HepG2 (cell line): ENCODE data around the gene INSR. TPM values are rescaled to one million over a fixed set of nuclear protein-coding genes. Genes with fewer than 3 reads are reported as not detected.
A peak's percentile ranks its signal among the peaks of the same experiment; 100 is the strongest.

Experiments
- GABPA ChIP-seq, 2 experiments: IDR thresholded peaks; 2 replicates each; pipeline ENCODE4 v1.6.1; 2011 to 2016; ENCODE audit warnings: low read depth in 2 of 2, low read length in 1 of 2, missing biosample characterization in 1 of 2, missing genetic modification characterization in 1 of 2
- HDAC1 ChIP-seq: sonication (generic); formaldehyde crosslinking; IDR thresholded peaks from 2 replicates; pipeline ENCODE4 v1.5.1; 2020; ENCODE audit warnings: mild to moderate bottlenecking, missing genetic modification reagents
- HNRNPL ChIP-seq: fragments of 200-400 bp; formaldehyde crosslinking; IDR thresholded peaks from 2 replicates; pipeline ENCODE4 v1.6.1; 2017; ENCODE audit warnings: mild to moderate bottlenecking, low read depth, low read length
- HOXA3 ChIP-seq: sonication (generic); formaldehyde crosslinking; IDR thresholded peaks from 2 replicates; pipeline ENCODE4 v1.5.0; 2020; ENCODE audit warnings: missing genetic modification reagents
- HOXD1 ChIP-seq: sonication (generic); formaldehyde crosslinking; IDR thresholded peaks from 2 replicates; pipeline ENCODE4 v1.5.0; 2020; ENCODE audit warnings: missing genetic modification reagents
- KDM3A ChIP-seq: IDR thresholded peaks from 2 replicates; pipeline ENCODE4 v1.6.1; 2018; ENCODE audit warnings: low read depth, missing compliant biosample characterization
- MAFF ChIP-seq: IDR thresholded peaks from 2 replicates; pipeline ENCODE4 v1.6.1; 2011; ENCODE audit warnings: low read depth, low read length, improper control_type of control experiment
- MED13 ChIP-seq: sonication (generic); formaldehyde crosslinking; IDR thresholded peaks from 2 replicates; pipeline ENCODE4 v1.5.0; 2020; ENCODE audit warnings: missing genetic modification reagents
- NCOA2 ChIP-seq: sonication (generic); formaldehyde crosslinking; IDR thresholded peaks from 2 replicates; pipeline ENCODE4 v1.8.0; 2022; ENCODE audit warnings: inconsistent platforms
- NRL ChIP-seq: sonication (generic); formaldehyde crosslinking; IDR thresholded peaks from 2 replicates; pipeline ENCODE4 v1.5.0; 2020; ENCODE audit warnings: missing genetic modification reagents, mild to moderate bottlenecking, moderate library complexity, borderline replicate concordance
- PHF21A ChIP-seq: sonication (generic); formaldehyde crosslinking; IDR thresholded peaks from 2 replicates; pipeline ENCODE4 v1.5.0; 2020; ENCODE audit warnings: mild to moderate bottlenecking, missing genetic modification reagents
- POLR2A ChIP-seq, 2 experiments: IDR thresholded peaks; 2 replicates each; pipeline ENCODE4 v1.6.1; 2011; ENCODE audit warnings: low read depth in 2 of 2, low read length in 2 of 2, mild to moderate bottlenecking in 1 of 2, moderate library complexity in 1 of 2; ENCODE audit not compliant: insufficient read depth in 1 of 2
- PRPF4 ChIP-seq: fragments of 200-400 bp; formaldehyde crosslinking; IDR thresholded peaks from 2 replicates; pipeline ENCODE4 v1.6.1; 2016; ENCODE audit warnings: low read length, low read depth; ENCODE audit not compliant: poor library complexity, severe bottlenecking
- SAFB2 ChIP-seq: sonication (generic); formaldehyde crosslinking; IDR thresholded peaks from 2 replicates; pipeline ENCODE4 v1.5.1; 2020; ENCODE audit warnings: missing genetic modification reagents, low read depth, mild to moderate bottlenecking, borderline replicate concordance
- ZNF180 ChIP-seq: sonication (generic); formaldehyde crosslinking; IDR thresholded peaks from 2 replicates; pipeline ENCODE4 v1.4.0; 2020; ENCODE audit warnings: low read depth, missing genetic modification reagents, borderline replicate concordance
- ZNF264 ChIP-seq: sonication (generic); formaldehyde crosslinking; IDR thresholded peaks from 2 replicates; pipeline ENCODE4 v1.4.0; 2020; ENCODE audit warnings: missing genetic modification reagents
- ZNF275 ChIP-seq: sonication (generic); formaldehyde crosslinking; IDR thresholded peaks from 2 replicates; pipeline ENCODE4 v1.8.0; 2022; ENCODE audit warnings: missing genetic modification reagents, mild to moderate bottlenecking, inconsistent platforms, borderline replicate concordance
- ZNF331 ChIP-seq: sonication (generic); formaldehyde crosslinking; IDR thresholded peaks from 2 replicates; pipeline ENCODE4 v1.4.0; 2020; ENCODE audit warnings: missing genetic modification reagents
- ZNF446 ChIP-seq: sonication (generic); formaldehyde crosslinking; IDR thresholded peaks from 2 replicates; pipeline ENCODE4 v1.5.0; 2020; ENCODE audit warnings: mild to moderate bottlenecking, missing genetic modification reagents
- ZNF563 ChIP-seq: sonication (generic); formaldehyde crosslinking; IDR thresholded peaks from 2 replicates; pipeline ENCODE4 v1.8.0; 2022; ENCODE audit warnings: mild to moderate bottlenecking, moderate library complexity, missing genetic modification reagents
- ZNF768 ChIP-seq: sonication (generic); formaldehyde crosslinking; IDR thresholded peaks from 2 replicates; pipeline ENCODE4 v1.4.0; 2020; ENCODE audit warnings: missing genetic modification reagents
- polyA plus RNA-seq, 8 experiments: library from polyadenylated mRNA; depleted of rRNA in 3 of 8; stranded (reverse) in 7 of 8; unstranded in 1 of 8; fragments of >200 nt; fragmentation: Illumina TruSeq in 4 of 8; extraction: Trizol in 4 of 8; gene quantifications; 2 replicates each; pipeline versions ENCODE4 v1.2.1 to v1.2.3, GENCODE V29; 2011 to 2016; ENCODE audit warnings: low read depth in 4 of 8, missing spikeins in 1 of 8, mixed read lengths in 1 of 8; ENCODE audit not compliant: insufficient read depth in 1 of 8
- total RNA-seq, 5 experiments: library from RNA; depleted of rRNA; stranded (reverse); fragments of >200 nt; fragmentation: Illumina TruSeq; extraction: Trizol; gene quantifications; 2 replicates each; pipeline ENCODE4 v1.2.3, GENCODE V29; 2016; ENCODE audit warnings: low read depth in 1 of 5
- TF ChIP-seq, protein P1 (sequence below): sonication (generic); IDR thresholded peaks from 2 replicates; pipeline ENCODE4 v1.6.1; 2016; ENCODE audit warnings: low read depth, borderline replicate concordance
- TF ChIP-seq, protein P2 (sequence below): IDR thresholded peaks from 2 replicates; pipeline ENCODE4 v1.6.1; 2016; ENCODE audit warnings: mild to moderate bottlenecking
- TF ChIP-seq, protein P3 (sequence below): sonication (generic); formaldehyde crosslinking; IDR thresholded peaks from 2 replicates; pipeline ENCODE4 v1.4.0; 2020; ENCODE audit warnings: missing genetic modification reagents

INSR gene
- total and polyA plus RNA-seq, 2 of the 13 experiments (the other 11 are each of a cell fraction or from before 2014, with no cell fraction given) = 24.2 to 29.8 TPM

GRCh38 chr19:7069042-7069903 lies 224.9 kb downstream of the INSR start, which contains the start of gene ZNF557 (continued):
- TF ChIP-seq NRL (CRISPR knock-in tag) = peak; percentile 33; the same call in 1 of the 2 replicates
- 0 out of 2 replicates have a peak, but pooled peaks have one; percentile 36 for TF ChIP-seq HNRNPL
- peak; percentile 27; the same call in 1 of the 2 replicates for TF ChIP-seq ZNF275 (CRISPR knock-in tag)
- TF ChIP-seq PHF21A (CRISPR knock-in tag) = peak; percentile 43; the same call in 1 of the 2 replicates
- TF ChIP-seq, protein P1, sequence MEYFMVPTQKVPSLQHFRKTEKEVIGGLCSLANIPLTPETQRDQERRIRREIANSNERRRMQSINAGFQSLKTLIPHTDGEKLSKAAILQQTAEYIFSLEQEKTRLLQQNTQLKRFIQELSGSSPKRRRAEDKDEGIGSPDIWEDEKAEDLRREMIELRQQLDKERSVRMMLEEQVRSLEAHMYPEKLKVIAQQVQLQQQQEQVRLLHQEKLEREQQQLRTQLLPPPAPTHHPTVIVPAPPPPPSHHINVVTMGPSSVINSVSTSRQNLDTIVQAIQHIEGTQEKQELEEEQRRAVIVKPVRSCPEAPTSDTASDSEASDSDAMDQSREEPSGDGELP = peak; percentile 74; the same call in 1 of the 2 replicates
- TF ChIP-seq KDM3A (CRISPR knock-in tag) = no peak
- peak; percentile 35; the same call in 1 of the 2 replicates for TF ChIP-seq HOXD1
- TF ChIP-seq, protein P2, sequence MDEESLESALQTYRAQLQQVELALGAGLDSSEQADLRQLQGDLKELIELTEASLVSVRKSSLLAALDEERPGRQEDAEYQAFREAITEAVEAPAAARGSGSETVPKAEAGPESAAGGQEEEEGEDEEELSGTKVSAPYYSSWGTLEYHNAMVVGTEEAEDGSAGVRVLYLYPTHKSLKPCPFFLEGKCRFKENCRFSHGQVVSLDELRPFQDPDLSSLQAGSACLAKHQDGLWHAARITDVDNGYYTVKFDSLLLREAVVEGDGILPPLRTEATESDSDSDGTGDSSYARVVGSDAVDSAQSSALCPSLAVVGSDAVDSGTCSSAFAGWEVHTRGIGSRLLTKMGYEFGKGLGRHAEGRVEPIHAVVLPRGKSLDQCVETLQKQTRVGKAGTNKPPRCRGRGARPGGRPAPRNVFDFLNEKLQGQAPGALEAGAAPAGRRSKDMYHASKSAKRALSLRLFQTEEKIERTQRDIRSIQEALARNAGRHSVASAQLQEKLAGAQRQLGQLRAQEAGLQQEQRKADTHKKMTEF = peak; percentile 74
- TF ChIP-seq PRPF4 = no peak
- peak; percentile 30; the same call in 1 of the 2 replicates for TF ChIP-seq ZNF331 (CRISPR knock-in tag)
- no peak for TF ChIP-seq MAFF
- TF ChIP-seq, protein P3, sequence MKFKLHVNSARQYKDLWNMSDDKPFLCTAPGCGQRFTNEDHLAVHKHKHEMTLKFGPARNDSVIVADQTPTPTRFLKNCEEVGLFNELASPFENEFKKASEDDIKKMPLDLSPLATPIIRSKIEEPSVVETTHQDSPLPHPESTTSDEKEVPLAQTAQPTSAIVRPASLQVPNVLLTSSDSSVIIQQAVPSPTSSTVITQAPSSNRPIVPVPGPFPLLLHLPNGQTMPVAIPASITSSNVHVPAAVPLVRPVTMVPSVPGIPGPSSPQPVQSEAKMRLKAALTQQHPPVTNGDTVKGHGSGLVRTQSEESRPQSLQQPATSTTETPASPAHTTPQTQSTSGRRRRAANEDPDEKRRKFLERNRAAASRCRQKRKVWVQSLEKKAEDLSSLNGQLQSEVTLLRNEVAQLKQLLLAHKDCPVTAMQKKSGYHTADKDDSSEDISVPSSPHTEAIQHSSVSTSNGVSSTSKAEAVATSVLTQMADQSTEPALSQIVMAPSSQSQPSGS (CRISPR knock-in tag) = no peak
- no peak for TF ChIP-seq ZNF446 (CRISPR knock-in tag)
- peak; percentile 89 for TF ChIP-seq HDAC1 (CRISPR knock-in tag)
- TF ChIP-seq ZNF563 (CRISPR knock-in tag) = peak; percentile 81; the same call in 1 of the 2 replicates
- 0 out of 2 replicates have a peak, but pooled peaks have one; percentile 28 for TF ChIP-seq MED13
- TF ChIP-seq ZNF768 (CRISPR knock-in tag) = peak; percentile 36; the same call in 1 of the 2 replicates
- no peak for TF ChIP-seq ZNF180 (CRISPR knock-in tag)
- peak; percentile 64 to 87 for TF ChIP-seq POLR2A (IDR thresholded peaks at IDR 0.05; ENCODE audit: insufficient read depth in 1 of 2, low read depth in 2 of 2, low read length in 2 of 2)
- no peak for TF ChIP-seq SAFB2 (CRISPR knock-in tag)
- TF ChIP-seq HOXA3 (CRISPR knock-in tag) = 0 out of 2 replicates have a peak, but pooled peaks have one; percentile 46
- no peak for TF ChIP-seq NCOA2 (CRISPR knock-in tag)
- TF ChIP-seq GABPA (IDR thresholded peaks at IDR 0.05; ENCODE audit: low read depth, low read length) = peak; percentile 89
- peak; percentile 96 for TF ChIP-seq GABPA (CRISPR knock-in tag; IDR thresholded peaks at IDR 0.05; ENCODE audit: low read depth)
- 0 out of 2 replicates have a peak, but pooled peaks have one; percentile 27 for TF ChIP-seq ZNF264 (CRISPR knock-in tag)
